Activated CD8-positive, alpha-beta memory T cell treated with anti-CD3 and anti-CD28 coated beads for 24 hours (primary cell): ENCODE measurements around the gene EIF4EBP2.

ENCODE experiments used
- DNase-seq: peaks from one replicate; pipeline ENCODE4 v3.0.0-alpha.2; 2020

EIF4EBP2 gene

GRCh38 chr10:70433581-70434280 lies 29.8 kb downstream of the EIF4EBP2 start:
- DNase-seq: no peak

- DNase-seq: no peak
Observed at GRCh38 chr10:70435241-70436085, 31.5 kb downstream of the EIF4EBP2 start.

GRCh38 chr10:70437721-70438120 lies 33.8 kb downstream of the EIF4EBP2 start:
- DNase-seq: no peak

GRCh38 chr10:70440296-70441160 lies 36.6 kb downstream of the EIF4EBP2 start:
- no peak for DNase-seq

- DNase-seq: peak; percentile 62
Observed at GRCh38 chr10:70441161-70441894, 37.4 kb downstream of the EIF4EBP2 start, which contains the start of gene NODAL. TSS of gene NODAL (minus strand) at chr10:70441681. CDS start at chr10:70441667, 14 bp downstream.

- DNase-seq: no peak
Observed at GRCh38 chr10:70441895-70442309, 38.0 kb downstream of the EIF4EBP2 start.

- DNase-seq: no peak
Observed at GRCh38 chr10:70442332-70442988, 38.5 kb downstream of the EIF4EBP2 start.

GRCh38 chr10:70444744-70445143 lies 40.8 kb downstream of the EIF4EBP2 start:
- DNase-seq: no peak

GRCh38 chr10:70445718-70446657 lies 42.0 kb downstream of the EIF4EBP2 start:
- no peak for DNase-seq

- DNase-seq: no peak
Observed at GRCh38 chr10:70448236-70448635, 44.3 kb downstream of the EIF4EBP2 start.

- no peak for DNase-seq
Observed at GRCh38 chr10:70455213-70455630, 51.3 kb downstream of the EIF4EBP2 start.

GRCh38 chr10:70456164-70456563 lies 52.2 kb downstream of the EIF4EBP2 start:
- no peak for DNase-seq

- DNase-seq: no peak
Observed at GRCh38 chr10:70457759-70458305, 53.9 kb downstream of the EIF4EBP2 start.

GRCh38 chr10:70458329-70459060 lies 54.5 kb downstream of the EIF4EBP2 start:
- DNase-seq: peak; percentile 76

GRCh38 chr10:70459061-70459773 lies 55.3 kb downstream of the EIF4EBP2 start:
- DNase-seq: no peak

GRCh38 chr10:70459774-70460490 lies 56.0 kb downstream of the EIF4EBP2 start:
- DNase-seq: no peak

GRCh38 chr10:70461397-70462348 lies 57.7 kb downstream of the EIF4EBP2 start:
- peak; percentile 74 for DNase-seq
